GM21576 (cell line): ENCODE results near the gene SLC7A8.

Experiments used
- ATAC-seq: cut with Tn5 transposase; IDR thresholded peaks from one replicate; pipeline ENCODE4 v1.9.1; 2021; ENCODE audit warnings: mild to moderate bottlenecking, moderate library complexity; ENCODE audit not compliant: unreplicated experiment

The SLC7A8 gene

DNA sequence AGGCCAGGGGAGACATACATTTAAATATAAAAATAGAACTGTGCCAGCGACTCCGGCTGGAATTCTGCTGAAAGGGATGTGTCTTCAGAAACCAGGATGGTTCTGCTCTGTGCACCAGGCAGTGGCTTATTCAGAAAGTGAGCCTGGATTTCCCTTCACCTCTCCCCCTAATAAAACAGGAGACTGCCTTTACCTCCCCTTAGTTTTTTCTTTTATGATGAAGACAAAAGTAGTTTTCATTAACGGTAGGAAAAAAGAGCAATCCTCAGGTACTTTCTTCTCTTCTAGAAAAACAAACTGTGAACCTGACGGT, 346 bp downstream of the SLC7A8 start:
- ATAC-seq = no peak

DNA sequence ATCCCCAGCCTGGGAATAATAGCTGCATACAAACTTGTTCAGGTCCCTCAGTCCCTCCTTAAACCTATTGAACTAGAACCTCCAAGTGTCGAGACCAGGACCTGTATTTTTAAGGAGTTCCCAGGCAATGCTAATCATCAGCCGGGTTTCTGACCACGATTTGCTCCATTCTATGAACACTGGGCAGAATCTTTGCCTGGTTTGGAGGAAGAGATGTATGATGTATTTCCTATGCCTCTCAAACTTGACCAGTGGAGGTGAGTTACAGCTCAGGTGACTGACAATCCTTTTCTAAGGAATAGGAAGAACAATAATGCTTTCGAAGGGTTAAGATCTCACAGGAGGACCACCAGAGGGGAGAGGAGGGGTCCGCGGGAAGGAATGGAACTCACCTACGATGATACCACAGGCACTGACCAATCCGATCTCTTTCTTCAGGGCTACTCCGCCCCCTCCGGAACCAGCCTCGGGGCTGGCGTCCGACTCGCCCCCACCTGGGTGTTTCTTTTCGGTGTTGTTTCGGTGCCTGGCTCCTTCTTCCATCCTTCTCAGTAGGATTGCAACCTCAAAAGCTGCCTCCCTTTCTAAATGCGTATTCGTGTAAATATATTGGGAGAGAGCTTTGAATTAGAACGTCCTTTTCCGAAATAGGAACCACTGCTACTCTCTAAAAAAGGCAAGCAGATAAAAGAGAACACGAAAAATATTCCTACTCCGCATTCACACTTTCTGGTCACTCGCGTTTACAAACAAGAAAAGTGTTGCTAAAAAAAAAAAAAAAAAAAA, 895 bp downstream of the SLC7A8 start:
- ATAC-seq = no peak

DNA sequence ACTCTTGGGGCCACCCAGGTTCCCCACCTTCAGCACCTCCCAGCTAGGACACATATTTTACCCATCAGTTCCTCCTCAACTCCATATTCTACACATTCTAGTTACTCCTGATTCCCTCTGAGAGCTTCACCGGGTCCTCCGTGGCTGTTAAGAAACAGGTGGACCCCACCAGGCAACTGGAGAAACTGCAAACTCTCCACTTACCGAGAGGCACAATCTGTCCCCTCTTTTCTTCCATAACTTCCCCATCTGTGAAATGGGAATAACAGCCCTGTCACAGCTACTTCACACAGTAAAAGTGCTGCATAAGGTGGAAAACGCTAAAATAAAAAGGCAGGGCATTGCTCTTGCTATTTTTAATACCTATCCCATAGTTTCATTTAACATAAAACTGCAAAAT, 1.5 kb downstream of the SLC7A8 start:
- no peak for ATAC-seq

DNA sequence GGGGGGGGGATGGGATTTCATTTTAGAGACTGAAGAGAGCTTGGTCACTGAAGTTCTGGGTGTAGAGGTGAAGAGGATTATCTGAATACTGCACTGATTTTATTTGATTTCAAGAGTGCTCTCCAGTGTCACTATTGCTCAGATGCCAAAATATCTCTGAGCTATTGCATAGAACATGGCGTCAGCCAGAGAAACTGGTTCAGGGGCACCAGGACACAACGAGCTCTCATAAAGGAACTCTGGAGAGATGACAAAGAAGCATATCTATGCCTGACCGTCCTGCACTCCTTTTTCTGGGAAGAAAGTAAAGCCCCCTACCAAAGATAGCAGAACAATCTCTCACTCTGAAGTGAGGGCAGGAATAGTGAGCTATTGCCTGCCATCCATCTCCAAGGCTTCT, 2.0 kb downstream of the SLC7A8 start:
- no peak for ATAC-seq

DNA sequence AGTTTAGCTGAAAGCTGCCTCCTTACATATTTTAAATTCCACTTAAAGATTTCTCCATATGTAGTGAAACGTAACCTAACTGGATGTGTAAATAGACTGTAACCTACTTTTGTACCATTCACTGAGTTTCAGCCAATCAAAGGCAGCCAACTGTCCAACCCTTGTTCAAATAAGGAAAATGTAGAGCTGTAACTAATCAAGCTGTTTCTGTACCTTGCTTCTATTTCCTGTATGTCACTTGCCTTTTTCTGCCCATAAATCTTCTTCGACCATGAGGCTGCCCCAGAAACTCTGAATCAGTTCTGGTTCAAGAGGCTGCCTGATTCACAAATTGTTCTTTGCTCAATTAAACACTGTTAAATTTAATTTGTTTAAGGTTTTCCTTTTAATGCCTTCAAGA, 6.3 kb downstream of the SLC7A8 start:
- ATAC-seq = no peak

DNA sequence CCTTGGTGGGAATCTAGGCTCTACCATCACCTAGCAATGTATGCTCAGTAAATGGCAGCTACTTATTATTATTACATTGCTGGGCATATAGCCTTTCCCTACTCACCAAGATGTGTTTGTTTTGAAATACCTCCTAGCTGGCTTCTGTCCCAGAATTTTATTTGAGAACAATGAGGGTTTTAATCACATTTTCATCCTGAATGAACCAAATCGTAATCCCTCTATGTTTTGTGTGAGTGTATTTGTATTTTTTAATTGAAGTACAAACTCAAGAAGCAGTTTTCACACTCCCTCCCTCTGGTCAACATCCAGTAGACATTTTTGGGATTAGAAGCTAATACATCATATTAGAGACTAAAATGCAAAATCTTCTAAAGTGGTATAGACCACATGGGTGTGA, 7.6 kb downstream of the SLC7A8 start:
- no peak for ATAC-seq

DNA sequence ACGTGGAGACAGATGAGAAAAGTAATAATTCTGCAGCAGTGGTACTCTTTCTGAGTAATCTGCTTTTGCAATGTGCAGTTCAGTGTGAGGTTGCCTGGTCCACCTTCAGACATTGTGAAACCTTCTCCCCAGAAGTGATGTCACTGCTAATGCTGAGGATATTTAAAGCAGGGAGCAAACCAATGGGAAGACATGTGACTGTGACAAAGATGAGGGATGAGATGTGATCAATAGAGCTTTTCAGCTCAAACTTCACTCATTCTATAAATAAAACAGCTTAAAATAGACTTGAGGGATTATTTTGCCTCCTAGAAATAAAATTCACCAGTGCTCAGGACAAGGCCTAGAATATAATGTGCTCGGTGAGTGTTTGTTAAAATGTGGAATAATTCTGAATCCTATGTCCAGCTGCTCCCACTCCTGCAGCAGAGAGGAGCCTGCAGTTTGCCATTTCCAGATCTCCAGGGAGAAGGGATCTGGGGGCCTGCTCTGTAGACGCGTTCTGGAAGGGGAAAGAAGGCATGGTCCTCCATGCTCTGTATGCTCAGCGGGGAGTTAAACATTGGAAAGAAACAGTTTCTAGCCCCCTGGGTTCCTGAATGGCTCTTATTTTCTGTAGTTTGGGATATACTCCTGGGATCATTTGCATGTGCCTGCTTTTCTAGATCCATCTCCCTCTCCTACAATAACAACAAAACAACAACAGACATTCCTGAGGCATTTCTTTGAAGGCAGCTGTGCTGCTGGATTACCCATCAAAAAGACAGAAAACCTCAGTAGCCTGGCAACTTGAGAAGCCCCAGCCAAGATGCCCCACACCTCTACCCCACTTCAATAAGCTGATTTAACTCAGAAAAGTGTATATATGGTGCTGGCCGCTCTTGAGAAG, 8.9 kb downstream of the SLC7A8 start:
- no peak for ATAC-seq

DNA sequence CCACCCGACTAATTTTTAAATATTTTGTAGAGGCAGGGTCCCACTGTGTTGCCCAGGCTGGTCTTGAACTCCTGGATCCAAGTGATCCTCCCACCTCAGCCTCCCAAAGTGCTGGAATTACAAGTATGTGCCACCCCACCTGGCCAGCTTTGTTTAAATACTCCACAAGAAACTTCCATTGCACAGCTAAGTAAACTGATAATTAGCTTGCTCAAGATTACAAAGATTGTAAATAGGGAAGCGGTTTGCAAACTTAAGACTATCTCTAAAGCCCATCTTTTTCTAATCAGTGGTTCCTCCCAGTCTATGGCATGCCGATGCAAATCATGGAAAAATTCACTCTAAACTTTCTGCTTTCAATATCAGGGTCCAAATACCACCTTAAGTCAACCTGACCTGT, 9.7 kb downstream of the SLC7A8 start:
- ATAC-seq = no peak

DNA sequence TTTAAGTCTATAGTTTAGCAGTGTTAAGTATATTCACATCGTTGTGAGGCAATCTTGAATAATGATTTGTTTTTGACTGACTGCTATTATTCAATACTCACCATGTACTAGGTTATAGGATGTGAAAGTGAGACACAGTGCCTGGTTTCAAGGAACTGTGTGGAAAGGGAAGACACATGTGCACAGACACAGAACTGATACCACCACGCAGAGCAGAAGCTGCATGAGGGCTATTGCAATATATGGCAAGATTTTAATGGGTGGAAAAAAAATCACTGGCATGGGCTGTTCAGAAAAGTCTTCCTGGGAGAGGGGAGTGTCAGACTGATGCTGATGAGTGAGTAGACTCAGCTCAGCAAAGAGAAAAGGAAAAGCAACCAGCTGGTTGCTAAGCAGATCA, 10.4 kb downstream of the SLC7A8 start:
- no peak for ATAC-seq

DNA sequence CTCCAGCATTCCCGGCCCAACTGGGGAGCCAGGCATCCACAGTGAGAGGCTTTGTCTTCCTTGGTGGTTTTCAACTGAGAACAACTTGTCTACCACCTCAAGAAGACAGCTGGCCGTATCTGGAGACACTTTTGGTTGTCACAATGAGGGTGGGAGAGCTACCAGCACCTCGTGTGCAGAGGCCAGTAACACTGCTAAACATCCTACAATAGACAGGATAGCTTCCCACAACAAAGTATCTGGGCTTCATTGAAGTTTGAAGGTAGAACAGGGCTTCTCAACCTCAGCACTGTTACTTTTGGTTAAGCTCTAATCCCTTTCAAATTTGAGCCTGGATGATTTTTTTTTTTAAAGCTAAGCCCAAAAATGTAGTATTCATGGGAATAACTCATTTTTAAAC, 10.9 kb downstream of the SLC7A8 start:
- ATAC-seq = no peak

DNA sequence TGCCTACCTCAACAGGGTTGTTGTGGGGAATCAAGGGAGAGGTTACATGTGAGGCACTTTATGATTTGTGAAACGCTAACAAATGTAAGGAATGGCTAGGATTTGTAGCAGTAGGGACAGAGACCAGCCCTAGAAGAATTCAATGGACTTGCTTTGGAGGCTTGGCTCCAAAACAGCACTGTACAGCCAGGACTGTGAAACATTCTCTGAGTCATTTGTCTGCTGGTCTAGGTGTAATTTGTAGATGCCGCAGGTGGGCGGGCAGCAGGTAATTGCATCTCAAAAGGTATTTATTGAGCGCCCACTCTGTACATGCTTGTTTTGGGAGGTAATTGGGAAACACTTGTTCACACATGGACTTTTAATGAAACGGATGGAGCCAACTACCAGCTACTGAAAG, 11.4 kb downstream of the SLC7A8 start:
- no peak for ATAC-seq

DNA sequence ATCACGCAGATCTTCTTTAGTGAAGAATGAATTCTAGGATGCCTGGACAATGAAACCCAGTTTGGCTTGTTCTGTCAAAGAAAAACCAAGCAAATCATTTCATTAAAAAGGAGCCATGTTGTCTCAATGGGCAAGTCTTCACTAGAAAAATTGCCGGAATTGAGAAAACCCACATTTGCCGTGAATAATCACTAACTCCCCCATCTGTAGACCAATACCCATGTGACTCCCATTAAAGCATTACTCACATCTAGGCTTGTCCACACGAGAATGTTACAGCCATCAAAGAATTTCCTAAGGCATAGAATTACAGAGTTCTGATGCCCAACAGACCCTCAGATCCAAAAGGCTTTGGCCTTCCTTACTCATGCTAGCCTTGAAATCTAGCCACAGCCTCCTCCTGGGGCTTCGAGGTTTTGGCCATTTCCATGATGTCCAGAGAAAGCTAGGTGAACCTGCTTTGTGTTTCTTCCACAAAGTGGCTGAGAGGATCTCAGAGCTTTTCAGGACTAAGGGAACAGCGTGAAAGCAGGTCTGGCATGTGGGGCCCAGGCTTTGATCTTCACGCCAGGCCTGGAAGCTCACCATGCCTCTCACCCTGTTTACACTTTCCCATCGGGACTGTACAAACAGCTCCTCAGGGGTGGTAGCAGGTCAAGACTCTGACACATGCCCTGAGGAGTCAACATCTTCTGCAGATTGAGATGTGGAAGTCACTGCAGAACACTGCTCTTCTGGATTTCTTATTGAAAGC, 12.1 kb downstream of the SLC7A8 start:
- no peak for ATAC-seq

DNA sequence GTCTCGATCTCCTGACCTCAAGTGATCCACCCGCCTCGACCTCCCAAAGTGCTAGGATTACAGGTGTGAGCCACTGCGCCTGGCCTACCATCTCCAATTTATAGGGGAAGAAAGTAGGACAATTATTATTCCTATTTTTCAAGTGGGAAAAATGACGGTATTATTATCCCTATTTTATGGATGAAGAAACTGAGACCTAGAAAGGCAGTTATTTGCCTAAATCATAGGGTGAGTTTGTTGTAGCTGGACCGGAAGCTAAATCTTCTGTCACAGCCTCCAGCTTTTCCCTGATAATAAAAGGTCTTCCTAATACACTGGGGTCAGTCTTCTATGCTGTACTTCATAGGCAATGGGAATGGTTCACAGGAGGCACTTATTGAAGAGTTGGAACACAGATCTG, 13.8 kb downstream of the SLC7A8 start:
- no peak for ATAC-seq

DNA sequence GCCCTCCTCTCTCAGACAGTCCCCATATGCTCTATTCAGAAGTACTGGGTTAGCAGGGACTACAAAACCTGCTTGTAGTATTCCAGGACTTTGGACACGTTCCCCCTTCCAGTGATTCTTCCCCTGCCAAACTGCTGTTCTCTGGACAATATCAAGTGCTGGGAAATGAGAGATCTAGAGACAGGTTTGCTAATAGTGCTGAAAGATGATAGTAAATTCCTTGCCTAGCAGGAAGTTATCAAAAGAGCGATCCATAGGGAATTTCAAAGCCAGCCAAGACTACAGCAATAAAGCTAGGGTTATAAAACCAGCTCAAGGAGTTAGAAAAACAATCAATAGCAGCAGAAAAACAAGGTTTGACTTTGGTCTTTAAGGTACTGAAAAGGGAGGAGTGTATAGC, 15.2 kb downstream of the SLC7A8 start:
- ATAC-seq = no peak

DNA sequence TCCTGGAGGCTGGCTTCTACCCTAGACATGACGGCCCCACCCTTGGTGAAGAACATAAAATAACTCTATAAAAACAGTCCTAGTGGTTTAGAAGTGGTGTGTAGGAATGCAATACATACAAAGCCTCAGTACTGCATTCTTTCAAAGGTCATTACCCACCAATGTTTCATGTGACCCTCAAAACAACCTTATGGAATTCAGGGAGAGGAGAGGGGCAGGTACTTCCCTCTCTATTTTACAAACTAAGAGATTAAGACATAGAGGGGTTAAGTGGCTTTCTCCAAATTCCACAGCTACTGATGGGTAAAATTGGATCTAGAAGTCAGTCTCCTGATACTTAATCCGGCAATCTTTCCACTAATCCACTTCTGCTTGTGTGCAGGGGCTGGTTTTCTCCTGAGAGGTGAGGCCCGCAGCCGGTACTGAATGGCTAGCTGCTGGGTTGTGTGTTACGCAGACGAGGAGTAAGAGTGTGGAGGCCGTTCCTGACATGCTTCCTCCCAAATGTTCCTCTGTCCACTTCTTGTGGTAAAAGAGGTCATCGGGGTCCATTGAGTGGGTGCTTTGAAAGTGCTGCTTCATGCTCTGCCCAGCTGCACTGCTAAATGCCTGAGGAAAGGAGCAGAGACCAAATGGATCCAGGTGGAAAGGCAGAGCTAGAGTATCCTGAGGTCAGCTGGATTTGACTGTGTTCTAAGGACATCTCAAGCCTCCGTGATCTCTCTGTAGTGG, 16.2 kb downstream of the SLC7A8 start:
- no peak for ATAC-seq

DNA sequence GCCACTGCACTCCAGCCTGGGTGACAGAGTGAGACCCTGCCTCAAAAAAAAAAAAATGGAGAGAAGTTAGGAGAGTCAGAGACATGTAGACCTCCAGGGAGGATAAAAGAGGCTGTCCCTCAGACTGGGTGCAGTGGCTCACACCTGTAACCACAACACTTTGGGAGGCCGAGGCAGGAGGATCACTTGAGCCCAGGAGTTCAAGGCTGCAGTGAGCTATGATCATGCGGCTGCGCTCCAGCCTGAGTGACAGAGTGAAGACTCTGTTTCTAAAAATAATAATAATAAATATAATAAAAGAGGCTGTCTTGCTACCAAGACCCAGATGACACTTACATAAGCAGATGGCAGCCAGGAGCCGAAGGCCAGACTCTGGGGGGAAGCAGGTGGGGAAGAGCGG, 18.5 kb downstream of the SLC7A8 start:
- ATAC-seq = no peak

DNA sequence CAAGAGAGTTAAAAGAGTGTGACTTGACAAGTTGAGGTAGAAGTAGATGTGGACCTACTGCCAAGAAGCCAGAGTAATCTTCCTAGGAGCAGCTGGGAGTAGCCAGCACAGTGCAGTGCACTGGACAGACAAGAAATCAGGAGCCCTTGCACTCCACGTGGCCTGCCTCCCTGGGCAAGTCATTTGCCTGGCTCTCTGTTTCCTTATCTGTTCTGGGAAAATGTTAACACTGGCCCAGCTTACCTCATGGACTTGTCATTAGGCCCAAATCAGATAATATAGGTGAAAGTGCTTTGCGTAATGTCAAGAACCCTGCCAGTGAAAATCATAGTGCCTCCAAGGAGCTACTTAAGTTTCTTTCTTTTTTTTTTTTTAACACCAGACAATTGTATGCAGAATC, 19.2 kb downstream of the SLC7A8 start:
- no peak for ATAC-seq

DNA sequence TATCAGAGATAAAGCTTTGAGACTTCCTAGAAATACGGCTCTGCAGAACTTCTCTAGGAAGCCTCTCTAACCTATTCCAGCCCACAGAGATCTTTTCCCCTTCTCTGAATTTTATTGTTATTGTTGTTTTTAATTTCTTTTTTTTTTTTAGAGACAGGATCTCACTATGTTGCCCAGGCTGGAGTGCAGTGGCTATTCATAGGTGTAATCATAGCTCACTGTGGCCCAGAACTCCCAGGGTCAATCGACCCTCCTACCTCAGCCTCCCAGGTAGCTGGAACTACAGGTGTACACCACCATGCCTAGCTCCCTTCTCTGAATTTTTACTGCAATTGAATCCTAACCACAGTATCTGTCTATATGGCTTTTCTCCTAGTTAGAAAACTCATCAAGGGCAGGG, 19.6 kb downstream of the SLC7A8 start:
- no peak for ATAC-seq

DNA sequence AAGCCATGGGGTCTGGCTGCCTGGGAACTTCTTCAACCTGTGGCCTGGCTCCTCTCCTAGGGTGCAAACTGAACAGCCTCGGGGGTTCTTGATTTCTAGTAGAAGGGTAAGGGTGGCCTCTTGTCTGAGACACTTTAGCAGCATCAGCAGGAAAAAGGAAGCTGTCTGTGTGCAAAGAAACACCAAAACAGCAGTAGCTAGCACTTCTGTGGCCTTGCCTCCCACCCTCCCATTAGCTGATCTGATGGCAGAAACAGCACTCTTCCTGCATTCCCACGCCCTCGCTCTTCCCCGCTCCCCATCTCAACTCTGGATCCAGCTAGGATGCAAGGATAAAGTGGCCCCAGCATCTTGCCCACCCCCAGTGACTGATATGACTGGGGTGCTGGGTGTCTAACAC, 20.7 kb downstream of the SLC7A8 start:
- no peak for ATAC-seq

DNA sequence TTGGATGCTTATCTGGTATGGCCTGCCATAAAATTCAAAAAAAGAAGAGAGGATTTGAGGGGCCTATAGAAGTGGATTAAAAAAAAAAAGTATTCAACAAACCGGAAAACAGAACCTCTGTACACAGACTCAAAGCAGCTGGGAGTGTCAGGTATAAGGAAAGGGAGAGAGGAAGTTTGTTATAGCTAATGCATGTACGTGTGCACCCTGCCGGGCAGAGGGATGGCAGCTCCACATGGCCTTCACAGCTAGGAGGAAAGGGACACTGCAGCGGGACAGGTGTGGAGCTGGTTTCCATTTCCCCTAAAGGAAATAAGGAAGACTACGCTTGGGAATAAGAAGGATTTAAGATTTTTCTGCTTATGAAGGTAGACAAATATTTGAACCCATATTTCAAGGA, 21.5 kb downstream of the SLC7A8 start:
- ATAC-seq = no peak

DNA sequence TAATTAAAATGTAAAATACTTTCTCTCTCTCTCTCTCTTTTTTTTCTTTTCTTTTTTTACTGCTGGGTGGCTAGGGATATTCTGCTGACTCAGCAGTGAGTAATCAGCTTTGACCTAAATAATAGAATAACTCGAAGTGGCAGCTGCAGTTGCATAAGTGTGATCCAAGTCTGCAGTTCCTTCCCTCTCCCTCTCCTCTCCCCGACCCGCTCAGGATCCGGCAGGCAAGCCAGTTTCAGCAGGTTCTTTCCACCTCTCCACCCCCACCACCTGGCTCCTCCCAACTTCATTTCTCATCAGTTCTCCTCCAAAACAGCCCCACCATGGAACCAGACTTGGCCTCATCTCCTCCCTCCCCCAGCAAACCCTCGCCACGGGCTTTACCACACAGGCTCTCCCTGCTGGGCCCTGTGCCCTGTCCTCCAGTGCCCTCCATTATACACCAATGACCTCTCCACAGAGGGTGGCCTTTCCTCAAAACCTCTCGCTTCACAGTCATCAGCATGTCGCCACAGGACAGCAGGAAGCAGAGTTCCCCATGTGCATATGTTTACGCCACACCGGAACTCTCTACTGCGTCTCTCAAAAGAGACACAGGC, 22.4 kb downstream of the SLC7A8 start:
- no peak for ATAC-seq
